ENCODE results near the gene TMEM31.

TMEM31 gene, protein sequence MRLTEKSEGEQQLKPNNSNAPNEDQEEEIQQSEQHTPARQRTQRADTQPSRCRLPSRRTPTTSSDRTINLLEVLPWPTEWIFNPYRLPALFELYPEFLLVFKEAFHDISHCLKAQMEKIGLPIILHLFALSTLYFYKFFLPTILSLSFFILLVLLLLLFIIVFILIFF

DNA sequence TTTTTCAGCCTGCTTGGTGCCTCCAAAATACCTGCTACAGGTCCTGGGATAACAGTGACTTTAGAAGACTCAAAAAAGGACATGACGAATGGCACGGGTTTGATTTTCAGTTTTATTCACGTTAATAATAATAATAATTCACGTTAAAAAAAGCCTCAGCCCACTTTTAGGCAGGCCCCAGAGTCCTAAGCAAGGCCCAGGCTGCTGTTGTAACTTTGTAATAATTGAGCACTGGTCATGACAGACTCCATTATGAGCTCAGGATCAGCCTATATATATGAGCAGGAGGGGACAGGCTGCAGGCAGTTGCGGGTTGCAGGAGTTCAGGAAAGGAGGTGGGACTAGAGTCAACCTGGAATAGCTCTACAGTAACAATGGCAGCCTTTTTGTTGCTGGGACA is at the start of gene TMEM31:
Gene TMEM31 (plus strand): TSS at position 301 of the 400 bp plus-strand sequence. CDS start 1,350 bp downstream, outside the sequence.
- no peak within 1 kb of the TSS for H3K4me3 Mint-ChIP-seq
- H3K27ac Mint-ChIP-seq, result peak within 1 kb of the TSS in 1 of 2 donors; percentile 46
- ATAC-seq (no peak), DNase-seq (no peak)
- H3K9me3 Mint-ChIP-seq, result no peaks in the 10 kb centered on the region
- no peaks in the 10 kb centered on the region for H3K27me3 Mint-ChIP-seq
- peaks cover 4% of the 10 kb centered on the region for H3K4me1 Mint-ChIP-seq

DNA sequence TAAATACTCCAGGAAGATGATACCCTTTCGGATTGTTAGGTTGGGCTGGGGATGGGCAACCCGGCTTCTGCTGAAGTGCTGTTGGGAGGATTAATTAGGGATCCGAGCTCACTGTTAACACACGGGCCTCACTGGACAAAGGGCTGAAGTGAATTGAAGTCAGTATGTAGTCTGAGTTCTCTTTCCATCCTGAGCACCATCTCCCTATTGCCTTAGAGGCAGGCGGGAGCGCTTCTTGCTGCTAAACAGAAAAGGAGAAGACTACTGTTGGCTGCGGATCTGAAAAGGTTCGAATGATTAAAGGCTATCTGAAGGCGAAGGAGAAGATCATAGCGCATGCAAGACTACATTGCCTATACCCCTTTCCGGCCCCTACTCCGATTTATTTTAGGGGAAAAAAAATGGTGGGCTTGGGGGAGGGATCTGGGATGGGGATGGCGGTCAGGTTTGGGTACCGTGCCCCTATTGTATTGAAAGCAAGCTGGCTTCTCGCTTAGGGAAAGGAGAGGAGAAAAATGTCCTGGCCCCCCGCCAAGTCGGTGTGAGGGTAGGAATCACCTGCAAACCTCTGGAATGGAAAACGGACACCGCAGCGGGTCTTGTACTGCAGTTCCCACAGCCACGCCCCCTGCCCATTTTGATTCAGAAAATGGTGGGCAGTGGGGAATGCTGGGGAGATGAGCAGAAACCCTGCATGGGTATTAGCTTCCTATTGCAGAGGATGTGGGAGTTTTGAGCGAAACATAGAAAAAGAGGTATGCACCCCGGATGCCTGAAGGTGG is 46.5 kb upstream of the TMEM31 start:
- Mint-ChIP-seq H3K4me3 (no peak overlapping the region), H3K9me3 (peaks cover 7 to 8% of the 10 kb centered on the region in 2 donors), H3K27ac (no peak overlapping the region), H3K27me3 (peaks cover 10% of the 10 kb centered on the region), H3K4me1 (peaks cover 7% of the 10 kb centered on the region)
- ATAC-seq, result no peak
- DNase-seq, result no peak

DNA sequence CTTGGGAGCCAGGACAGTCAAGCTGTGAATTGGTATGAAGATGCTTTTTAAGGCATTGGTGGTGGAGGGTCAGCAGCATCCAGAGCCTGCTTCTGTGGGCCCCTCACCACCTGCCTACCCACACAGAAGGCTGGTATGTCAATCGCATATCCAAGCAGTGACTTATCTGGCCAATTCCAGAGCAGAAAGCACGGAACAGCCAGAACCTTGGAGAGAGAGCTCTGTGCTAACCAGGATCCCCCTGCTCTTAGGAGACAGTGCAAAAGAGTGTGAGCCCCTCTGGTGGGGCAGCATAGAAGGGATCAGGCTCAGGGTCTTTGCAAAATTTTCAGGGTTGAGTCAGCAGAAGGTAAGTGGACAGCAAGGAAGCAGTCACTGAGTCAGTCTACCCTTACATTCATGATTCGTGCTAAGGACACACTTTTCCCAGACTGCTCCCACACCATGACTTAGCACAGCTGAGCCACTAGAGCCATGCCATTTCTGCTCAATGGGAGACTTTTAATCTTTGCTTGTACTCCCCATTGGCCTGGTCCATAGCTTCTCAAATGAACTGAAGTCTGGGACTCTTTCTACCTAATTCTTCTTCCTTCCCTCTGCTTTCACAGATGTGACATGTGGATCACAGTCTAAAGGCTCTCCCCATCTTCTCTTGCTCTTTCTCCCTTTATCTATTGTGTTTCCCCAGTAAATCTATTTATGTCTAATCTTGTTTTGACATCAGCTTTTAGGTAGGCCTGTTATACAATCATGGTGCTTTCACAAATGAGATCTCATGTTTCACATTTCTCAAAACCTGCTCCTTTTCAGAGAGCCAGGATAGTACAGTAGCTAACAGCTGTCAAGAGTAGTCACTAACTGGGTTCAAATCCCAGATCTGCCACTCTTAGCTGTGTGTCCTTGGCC is 44.3 kb upstream of the TMEM31 start:
- DNase-seq (no peak), ATAC-seq (no peak)
- peaks cover 10% of the 10 kb centered on the region for H3K27me3 Mint-ChIP-seq
- peak overlapping the region in 1 of 2 donors; percentile 74 for H3K27ac Mint-ChIP-seq
- H3K9me3 Mint-ChIP-seq, result no peaks in the 10 kb centered on the region
- no peak overlapping the region for H3K4me3 Mint-ChIP-seq
- peaks cover 7% of the 10 kb centered on the region for H3K4me1 Mint-ChIP-seq

DNA sequence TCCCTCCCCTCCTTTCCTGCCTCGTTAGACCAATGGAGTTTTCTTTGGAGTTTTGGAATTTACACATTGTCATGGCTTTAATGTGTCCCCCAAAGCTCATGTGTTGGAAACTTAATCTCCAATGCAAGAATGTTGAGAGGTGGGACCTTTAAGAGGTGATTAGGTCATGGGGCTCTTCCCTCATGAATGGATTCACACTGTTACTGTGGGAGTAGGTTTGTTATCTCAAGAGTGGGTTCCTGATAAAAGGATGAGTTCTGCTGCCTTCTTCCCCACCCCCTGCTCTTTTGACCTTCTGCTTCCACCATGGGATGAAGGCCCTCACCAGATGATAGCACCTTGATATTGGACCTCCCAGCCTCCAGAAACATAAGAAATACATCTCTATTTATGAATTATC is 41.0 kb upstream of the TMEM31 start:
- Mint-ChIP-seq H3K27me3 (no peaks in the 10 kb centered on the region), H3K27ac (peak overlapping the region in 1 of 2 donors; percentile 46), H3K9me3 (no peaks in the 10 kb centered on the region), H3K4me3 (no peak overlapping the region), H3K4me1 (no peaks in the 10 kb centered on the region)
- ATAC-seq (no peak), DNase-seq (no peak)

DNA sequence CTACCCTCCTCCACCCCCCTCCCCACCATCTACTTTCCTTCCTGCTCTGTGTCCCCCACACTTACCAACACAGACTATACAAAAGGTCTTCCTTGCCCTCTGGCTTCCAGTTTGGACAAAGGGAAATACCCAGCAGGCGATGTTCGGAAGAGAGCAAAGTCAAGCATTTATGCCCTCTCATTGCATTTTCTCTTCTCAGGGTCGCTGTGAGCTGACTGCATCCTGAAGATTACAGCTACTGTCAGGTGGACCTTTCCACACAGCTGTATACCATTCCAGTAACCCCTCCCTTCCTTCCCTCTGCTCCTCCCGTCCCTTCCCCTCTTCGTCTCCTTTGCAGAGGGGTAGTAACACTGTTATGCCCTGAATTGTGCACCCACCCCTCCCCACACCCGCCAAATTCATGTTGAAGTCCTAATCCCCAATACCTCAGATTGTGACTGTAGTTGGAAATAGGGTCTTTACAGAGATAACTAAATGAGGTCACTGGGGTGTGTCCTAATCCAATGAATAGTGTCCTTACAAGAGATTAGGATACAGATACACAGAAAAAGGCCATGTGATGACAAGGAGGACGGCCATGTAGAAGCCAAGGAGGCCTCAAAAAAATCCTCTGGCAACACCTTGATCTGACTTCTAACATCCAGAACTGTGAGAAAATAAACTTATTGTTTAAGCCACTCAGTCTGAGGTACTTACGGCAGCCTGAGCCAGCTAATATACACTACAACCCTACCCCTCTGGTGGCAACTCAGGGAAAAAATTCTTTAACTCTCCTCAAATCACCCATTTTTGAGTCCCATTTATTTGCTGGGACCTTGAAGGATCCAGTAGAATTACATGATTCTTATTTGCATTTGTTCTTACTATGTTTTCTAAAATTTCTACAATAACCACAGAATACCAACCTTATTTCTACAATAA is 35.9 kb upstream of the TMEM31 start:
- H3K4me1 Mint-ChIP-seq, result peaks cover 7% of the 10 kb centered on the region
- DNase-seq (no peak), ATAC-seq (no peak)
- no peak overlapping the region for H3K4me3 Mint-ChIP-seq
- no peaks in the 10 kb centered on the region for H3K9me3 Mint-ChIP-seq
- H3K27ac Mint-ChIP-seq, result peak overlapping the region in 1 of 2 donors; percentile 27
- no peaks in the 10 kb centered on the region for H3K27me3 Mint-ChIP-seq

DNA sequence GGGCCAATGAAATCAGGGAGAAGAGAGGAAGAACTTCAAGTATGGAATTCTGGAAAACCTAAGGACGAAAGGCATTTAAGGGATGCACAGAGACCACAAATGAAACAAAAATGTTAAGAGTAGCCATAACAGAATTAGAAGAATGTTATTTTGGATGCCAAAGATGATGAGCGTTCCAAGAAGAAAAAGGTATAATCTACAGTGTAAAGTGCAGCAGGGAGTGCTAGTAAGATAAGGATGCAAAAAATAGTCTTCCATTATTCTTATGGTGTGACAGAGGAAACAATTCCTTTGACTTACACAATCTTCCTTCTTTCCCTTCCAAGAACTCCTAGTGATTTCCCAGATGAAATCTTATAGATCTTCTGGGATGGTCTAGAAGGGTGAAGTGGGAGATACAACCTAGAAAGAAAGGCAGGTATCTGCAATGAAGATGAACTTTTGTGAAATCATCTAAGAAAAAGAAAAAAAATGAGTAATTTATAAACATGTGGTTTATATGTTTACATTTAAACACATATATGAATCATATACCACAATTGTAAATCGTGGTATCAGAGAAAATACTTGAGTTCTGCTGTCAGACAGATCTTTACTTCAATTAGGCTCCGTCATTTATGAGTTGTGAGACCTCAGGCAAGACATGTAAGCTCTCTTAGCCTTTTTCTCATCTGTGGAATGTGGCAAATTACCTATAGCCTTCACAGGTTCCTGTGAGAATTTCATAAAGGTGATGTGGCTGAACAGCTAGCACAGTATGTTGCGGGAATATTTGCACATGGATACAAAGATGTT is 32.3 kb upstream of the TMEM31 start:
- H3K27ac Mint-ChIP-seq, result peak overlapping the region; percentile 65 to 83

DNA sequence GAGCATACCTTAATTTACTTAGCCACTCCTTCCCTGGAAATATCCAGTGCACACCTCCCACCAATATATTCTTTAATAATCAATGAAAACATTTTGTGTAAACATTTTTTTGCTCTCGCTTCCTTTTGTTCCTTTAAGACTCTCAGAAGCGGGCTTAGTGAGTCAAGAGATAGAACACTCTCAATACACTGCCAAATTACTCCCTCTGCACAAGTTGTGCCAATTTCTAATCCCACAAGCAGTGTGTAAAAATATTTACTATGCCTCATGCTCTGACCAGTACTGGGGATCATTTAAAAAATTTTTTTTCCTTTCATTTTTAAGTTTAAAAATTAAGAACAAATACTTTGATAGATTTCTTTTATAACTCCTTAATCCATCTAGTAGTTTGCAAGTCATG is 29.3 kb upstream of the TMEM31 start:
- DNase-seq (no peak), ATAC-seq (no peak)
- Mint-ChIP-seq H3K4me3 (no peak overlapping the region), H3K4me1 (peaks cover 12% of the 10 kb centered on the region), H3K27ac (no peak overlapping the region), H3K9me3 (no peaks in the 10 kb centered on the region), H3K27me3 (no peaks in the 10 kb centered on the region)

More for the DNA sequence above, 32.3 kb upstream of the TMEM31 start:
- H3K27me3 Mint-ChIP-seq, result no peaks in the 10 kb centered on the region
- no peaks in the 10 kb centered on the region for H3K9me3 Mint-ChIP-seq
- H3K4me1 Mint-ChIP-seq, result peaks cover 7% of the 10 kb centered on the region
- DNase-seq (no peak), ATAC-seq (no peak)
- H3K4me3 Mint-ChIP-seq, result no peak overlapping the region

DNA sequence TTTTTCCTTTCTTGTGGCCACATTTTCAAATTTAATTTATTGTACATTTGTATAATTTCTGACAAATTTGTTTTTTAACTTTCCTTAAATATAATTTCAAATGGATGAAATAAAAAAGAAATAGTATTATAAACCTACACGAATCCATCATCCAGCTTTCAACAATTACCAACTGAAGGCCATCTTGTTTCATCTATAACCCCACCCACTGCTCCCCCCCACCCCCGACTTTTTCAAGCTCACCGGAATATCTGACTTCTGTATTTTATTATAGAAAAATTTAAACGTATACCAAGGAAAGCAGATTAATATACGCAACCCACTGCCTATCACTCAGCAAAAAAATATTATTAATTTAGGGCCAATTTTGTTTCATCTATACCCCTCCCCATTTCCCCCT is 25.3 kb upstream of the TMEM31 start:
- ATAC-seq (no peak), DNase-seq (no peak)
- Mint-ChIP-seq H3K4me1 (peaks cover 6% of the 10 kb centered on the region), H3K4me3 (peak overlapping the region in 1 of 2 donors; percentile 73), H3K27me3 (no peaks in the 10 kb centered on the region), H3K27ac (peak overlapping the region in 1 of 2 donors; percentile 91), H3K9me3 (no peaks in the 10 kb centered on the region)

DNA sequence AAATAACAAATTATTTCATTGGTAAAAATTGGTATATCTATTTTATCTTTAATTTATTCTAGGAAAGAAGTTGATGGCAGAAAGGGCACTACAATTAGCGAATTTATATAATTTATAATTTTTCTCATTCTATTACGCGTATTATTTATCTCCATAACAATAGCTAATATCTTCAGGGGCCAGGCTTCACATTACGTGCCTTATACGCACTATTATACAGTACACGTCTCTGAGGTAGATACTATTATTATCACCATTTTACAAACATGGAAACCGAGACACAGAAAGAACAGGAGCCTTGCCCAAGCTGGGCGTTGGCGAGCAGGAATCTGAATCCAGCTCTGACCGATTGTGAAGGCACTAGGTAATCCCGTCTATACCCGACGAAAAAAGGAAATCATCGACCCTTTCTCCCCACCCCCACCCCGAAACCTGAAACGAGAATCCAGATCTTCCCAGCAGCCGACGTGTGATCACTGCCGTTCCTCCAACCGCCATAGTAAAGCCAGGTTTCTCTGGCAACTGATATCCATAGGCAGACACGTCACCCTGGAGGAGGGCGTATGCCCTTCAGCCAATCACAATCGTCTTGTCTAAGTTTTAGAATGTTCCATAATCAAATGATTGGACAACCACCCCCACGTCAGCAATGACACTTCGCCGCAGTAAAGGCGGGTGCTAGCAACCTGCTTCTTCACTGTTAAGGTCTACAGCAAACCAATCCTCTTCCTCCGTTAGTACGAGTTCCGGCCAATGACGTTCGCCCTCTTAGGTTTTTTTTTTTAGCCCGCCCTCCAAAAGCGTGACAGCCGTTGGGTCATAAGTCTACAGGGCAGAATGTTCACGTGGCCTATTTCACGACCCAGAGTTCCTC is 24.3 kb upstream of the TMEM31 start, which contains the start of gene MORF4L2:
Gene MORF4L2 (minus strand): TSS at position 501 of the 874 bp plus-strand sequence. CDS start 9,672 bp downstream, outside the sequence.
- H3K4me3 Mint-ChIP-seq, result peak within 1 kb of the TSS in 1 of 2 donors; percentile 73
- peak; percentile 94 for ATAC-seq
- H3K9me3 Mint-ChIP-seq, result no peaks in the 10 kb centered on the region
- H3K4me1 Mint-ChIP-seq, result peaks cover 6% of the 10 kb centered on the region
- peak within 1 kb of the TSS; percentile 67 to 91 for H3K27ac Mint-ChIP-seq
- H3K27me3 Mint-ChIP-seq, result no peaks in the 10 kb centered on the region
- peak; percentile 77 to 91 for DNase-seq

DNA sequence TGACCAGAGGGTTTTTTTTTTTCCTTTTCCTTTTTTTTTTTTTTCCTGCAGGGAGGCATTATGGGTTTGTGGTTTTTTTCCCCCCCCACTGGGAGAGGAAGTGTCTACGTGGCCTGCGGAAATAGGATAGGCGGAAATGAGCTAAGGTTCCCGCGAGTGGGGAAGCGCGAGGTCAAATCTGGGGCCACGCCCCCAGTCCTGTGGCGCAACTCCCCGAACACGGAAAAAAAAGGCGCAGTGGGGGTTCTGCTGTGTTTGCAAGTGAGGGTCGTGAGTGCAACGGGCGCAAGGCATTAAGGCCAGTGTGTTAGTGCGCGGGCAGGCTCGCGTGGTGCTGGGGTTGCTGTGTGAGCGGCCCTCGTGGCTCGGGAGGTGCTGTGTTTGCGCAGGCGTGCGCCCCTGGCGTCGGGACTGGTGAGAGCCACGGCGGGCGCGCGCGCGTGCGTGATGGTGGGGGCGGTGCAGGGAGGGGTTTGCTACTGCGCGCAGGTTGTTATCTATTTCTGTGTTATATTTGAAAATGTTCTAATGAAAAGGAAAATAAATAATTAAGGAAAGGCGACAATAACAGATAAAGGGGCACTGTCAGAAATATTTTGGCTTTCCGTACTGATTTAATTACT is 23.5 kb upstream of the TMEM31 start:
- DNase-seq (peak; percentile 80 to 86), ATAC-seq (peak; percentile 78)
- Mint-ChIP-seq H3K27ac (no peak overlapping the region), H3K9me3 (no peaks in the 10 kb centered on the region), H3K27me3 (no peaks in the 10 kb centered on the region), H3K4me3 (no peak overlapping the region), H3K4me1 (peaks cover 6% of the 10 kb centered on the region)

DNA sequence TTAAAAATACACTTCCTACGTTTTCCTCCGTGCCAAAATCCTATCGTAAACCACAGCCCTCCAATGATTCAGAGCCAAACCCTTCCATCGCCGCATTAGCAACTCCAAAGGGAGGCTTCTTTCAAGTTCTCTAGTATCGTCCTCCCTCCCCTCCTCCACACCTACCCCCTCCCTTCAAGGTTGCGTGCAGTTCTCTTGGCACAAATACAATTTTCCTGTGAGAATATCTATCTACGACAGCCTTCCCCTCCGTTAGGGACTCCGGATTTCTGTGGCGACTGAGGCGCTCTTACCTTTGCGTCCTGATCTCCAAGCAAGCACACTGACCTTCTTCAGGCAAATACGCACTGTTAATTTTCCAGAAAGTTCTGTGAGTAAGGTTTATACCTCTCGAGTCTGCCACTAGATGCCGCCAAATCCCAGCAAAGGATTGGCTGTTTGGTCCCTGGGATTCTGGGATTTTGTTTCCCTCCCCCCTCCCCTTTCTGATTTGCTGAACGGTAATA is 23.0 kb upstream of the TMEM31 start:
- Mint-ChIP-seq H3K4me1 (peaks cover 6% of the 10 kb centered on the region), H3K4me3 (no peak overlapping the region), H3K27ac (no peak overlapping the region), H3K9me3 (no peaks in the 10 kb centered on the region), H3K27me3 (no peaks in the 10 kb centered on the region)
- DNase-seq (peak; percentile 21 to 43), ATAC-seq (peak; percentile 2)

DNA sequence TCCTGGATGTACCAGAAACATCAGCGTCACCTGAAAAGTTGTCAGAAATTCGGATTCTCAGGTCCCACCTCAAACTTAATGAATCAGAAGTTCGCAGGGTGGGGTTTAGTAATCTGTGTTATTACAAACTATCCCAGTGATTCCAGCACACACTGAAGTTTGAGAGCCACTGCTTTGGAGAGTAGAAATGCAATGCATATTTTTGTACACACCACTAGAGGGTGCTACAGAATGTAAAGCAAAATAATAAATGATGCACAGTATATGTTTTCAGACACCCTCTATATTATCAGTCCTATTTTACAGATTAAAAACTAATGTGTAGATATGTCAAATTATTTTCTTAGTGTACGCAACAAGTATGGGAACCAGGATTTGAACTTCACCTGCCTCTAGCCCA is 21.8 kb upstream of the TMEM31 start:
- ATAC-seq (no peak), DNase-seq (peak in 1 of 2 donors; percentile 2)
- H3K4me1 Mint-ChIP-seq, result peaks cover 1% of the 10 kb centered on the region
- no peak overlapping the region for H3K4me3 Mint-ChIP-seq
- H3K27me3 Mint-ChIP-seq, result no peaks in the 10 kb centered on the region
- no peaks in the 10 kb centered on the region for H3K9me3 Mint-ChIP-seq
- no peak overlapping the region for H3K27ac Mint-ChIP-seq

DNA sequence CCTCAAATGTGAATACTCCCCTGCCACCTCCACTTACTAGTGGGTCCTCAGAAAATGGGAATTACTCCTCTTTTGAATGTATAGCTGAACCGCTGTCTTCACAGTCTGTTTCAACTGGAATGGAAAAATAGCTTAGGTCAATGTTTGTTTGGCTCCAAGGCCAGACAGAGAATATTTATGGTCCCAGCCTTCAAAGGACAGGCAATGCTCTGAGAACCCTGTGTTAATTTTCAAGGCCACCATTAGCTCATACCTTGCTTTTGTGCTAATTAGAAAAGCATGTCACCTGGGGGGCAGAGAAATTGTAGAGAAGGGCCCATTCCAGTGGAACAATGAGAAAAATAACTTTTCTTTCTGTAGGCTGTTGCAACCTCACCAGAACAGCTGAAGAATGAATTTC is 19.6 kb upstream of the TMEM31 start:
- Mint-ChIP-seq H3K4me3 (no peak overlapping the region), H3K9me3 (no peaks in the 10 kb centered on the region), H3K27me3 (no peaks in the 10 kb centered on the region), H3K4me1 (no peaks in the 10 kb centered on the region), H3K27ac (no peak overlapping the region)
- ATAC-seq (no peak), DNase-seq (no peak)

Measured in stimulated activated naive CD8-positive, alpha-beta T cell treated with anti-CD3 and anti-CD28 coated beads, Interleukin-15, amount 100 ng/mL, for 72 hours (primary cell).